ENCODE data around the gene DYNLT5.
A peak's percentile ranks its signal among the peaks of the same experiment; 100 is the strongest.

Gene DYNLT5

DNA sequence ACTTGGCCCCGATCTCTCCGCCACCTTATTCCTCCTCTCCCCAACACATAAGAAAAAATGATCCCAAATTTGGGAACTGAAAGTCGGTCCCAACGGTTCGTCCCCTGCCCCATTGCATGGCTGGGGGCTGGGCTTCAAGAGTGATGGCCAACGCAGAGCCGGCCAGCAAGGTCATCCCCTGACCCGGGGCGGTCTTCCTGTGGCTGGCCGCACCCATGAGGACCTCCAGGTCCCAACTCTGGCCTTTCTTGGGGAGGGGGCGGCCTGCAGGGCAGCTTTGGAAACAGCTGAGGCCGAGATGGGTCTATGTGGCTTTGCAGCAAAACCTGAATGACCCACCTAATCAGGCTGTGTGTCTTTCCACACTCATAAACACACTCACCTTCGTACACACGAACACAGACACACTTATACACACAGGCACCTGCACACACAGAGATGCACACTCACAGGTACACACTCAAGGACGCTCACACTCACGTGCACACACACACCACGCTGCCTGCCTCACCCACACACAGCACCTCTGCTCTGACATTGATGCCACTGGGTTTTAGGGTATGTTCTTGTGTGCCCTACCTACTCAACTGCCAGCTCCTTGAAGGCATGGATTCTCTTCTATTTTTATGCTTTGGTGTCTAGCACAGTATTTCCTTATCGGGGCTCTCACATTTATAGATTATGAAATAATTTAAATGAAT is 562 bp downstream of the DYNLT5 start:
- Histone ChIP-seq H3K36me3 (ENCODE audit: control insufficient read depth in 1 of 2, insufficient read depth in 2 of 2, low read length in 2 of 2) (no peaks in the 10 kb centered on the region), H3K4me3 (ENCODE audit: low read depth in 1 of 2, low read length in 2 of 2) (peak overlapping the region; percentile 49 to 66), H3K9me3 (ENCODE audit: control insufficient read depth in 1 of 2, low read length in 2 of 2) (no peaks in the 10 kb centered on the region), H3K27ac (ENCODE audit: low read length) (no peak overlapping the region), H3K27me3 (ENCODE audit: low read depth, low read length) (no peaks in the 10 kb centered on the region), H3K4me1 (ENCODE audit: control insufficient read depth in 1 of 2, insufficient read depth in 2 of 2, low read length in 2 of 2) (peaks cover 0 to 5% of the 10 kb centered on the region in 2 donors)

DNA sequence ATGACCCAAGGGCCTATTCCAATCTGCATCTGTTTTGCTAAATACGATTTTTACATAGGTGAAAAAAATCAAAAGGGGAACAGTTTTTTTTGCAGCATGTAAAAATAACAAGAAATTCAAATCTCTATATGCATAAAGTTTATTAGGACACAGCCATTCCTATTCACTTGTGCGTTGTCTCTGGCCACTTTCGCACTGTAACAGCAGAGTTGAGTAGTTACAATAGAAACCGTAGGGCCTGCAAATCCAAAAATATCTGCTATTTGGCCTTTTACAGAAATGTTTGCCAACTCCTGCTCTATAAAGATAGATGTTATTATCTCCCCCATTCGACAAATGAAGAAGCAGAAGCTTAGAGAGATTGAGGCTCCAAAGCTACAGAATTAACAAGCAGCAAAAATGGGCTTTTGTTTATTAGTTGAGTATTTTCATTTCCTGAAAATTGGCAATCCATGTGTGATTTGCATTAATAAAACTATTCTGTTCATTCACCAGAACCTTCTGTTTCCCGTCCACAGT is 5.5 kb downstream of the DYNLT5 start:
- Histone ChIP-seq H3K9me3 (ENCODE audit: control insufficient read depth in 1 of 2, low read length in 2 of 2) (no peaks in the 10 kb centered on the region), H3K27me3 (ENCODE audit: low read depth, low read length) (no peaks in the 10 kb centered on the region), H3K4me1 (ENCODE audit: control insufficient read depth in 1 of 2, insufficient read depth in 2 of 2, low read length in 2 of 2) (peaks cover 0 to 1% of the 10 kb centered on the region in 2 donors), H3K36me3 (ENCODE audit: control insufficient read depth in 1 of 2, insufficient read depth in 2 of 2, low read length in 2 of 2) (no peaks in the 10 kb centered on the region), H3K4me3 (ENCODE audit: low read depth in 1 of 2, low read length in 2 of 2) (no peak overlapping the region), H3K27ac (ENCODE audit: low read length) (no peak overlapping the region)

- no peaks in the 10 kb centered on the region for H3K4me1 ChIP-seq (ENCODE audit: control insufficient read depth in 1 of 2, insufficient read depth in 2 of 2, low read length in 2 of 2)
- H3K36me3 ChIP-seq (ENCODE audit: control insufficient read depth in 1 of 2, insufficient read depth in 2 of 2, low read length in 2 of 2): no peaks in the 10 kb centered on the region
- no peak overlapping the region for H3K4me3 ChIP-seq (ENCODE audit: low read depth in 1 of 2, low read length in 2 of 2)
- H3K27ac ChIP-seq (ENCODE audit: low read length): no peak overlapping the region
- no peaks in the 10 kb centered on the region for H3K9me3 ChIP-seq (ENCODE audit: control insufficient read depth in 1 of 2, low read length in 2 of 2)
- H3K27me3 ChIP-seq (ENCODE audit: low read depth, low read length): no peaks in the 10 kb centered on the region
Observed at GRCh38 chr1:66758241-66758755, 6.0 kb downstream of the DYNLT5 start.

DNA sequence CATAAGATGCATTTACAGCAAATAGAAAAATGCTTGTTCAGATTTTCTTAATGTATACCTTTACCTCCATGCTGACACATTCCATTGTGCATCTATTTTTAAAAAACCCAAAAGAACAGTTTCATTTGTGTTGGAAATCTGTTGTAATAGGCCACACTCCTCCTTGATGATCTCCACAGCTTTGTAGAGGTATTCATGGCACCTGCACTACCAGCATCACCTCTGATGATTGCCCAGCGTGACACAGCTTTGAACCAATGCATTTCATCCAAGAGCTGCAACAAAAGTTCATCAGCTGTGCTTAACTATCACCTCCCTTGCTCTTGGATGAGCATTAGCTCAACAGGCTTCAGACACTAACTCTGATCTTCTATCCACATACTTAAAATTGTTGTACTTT is 8.2 kb downstream of the DYNLT5 start:
- Histone ChIP-seq H3K27ac (ENCODE audit: low read length) (no peak overlapping the region), H3K27me3 (ENCODE audit: low read depth, low read length) (no peaks in the 10 kb centered on the region), H3K36me3 (ENCODE audit: control insufficient read depth in 1 of 2, insufficient read depth in 2 of 2, low read length in 2 of 2) (no peaks in the 10 kb centered on the region), H3K4me1 (ENCODE audit: control insufficient read depth in 1 of 2, insufficient read depth in 2 of 2, low read length in 2 of 2) (no peaks in the 10 kb centered on the region), H3K9me3 (ENCODE audit: control insufficient read depth in 1 of 2, low read length in 2 of 2) (no peaks in the 10 kb centered on the region), H3K4me3 (ENCODE audit: low read depth in 1 of 2, low read length in 2 of 2) (no peak overlapping the region)

DNA sequence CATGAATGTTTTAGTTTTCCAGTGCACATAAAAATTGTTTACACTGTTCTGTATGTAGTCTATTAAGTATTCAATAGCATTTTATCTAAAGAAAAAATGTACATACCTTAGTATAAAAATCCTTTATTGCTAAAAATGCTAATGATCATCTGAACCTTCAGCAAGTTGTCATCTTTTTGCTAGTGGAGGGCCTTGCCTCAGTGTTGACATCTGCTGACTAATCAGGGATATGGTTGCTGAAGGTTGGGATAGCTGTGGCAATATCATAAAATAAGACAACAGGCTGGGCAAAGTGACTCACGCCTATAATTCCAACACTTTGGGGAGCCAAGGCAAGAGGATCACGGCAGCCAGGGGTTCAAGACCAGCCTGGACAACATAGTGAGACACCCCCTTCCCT is 9.0 kb downstream of the DYNLT5 start:
- Histone ChIP-seq H3K36me3 (ENCODE audit: control insufficient read depth in 1 of 2, insufficient read depth in 2 of 2, low read length in 2 of 2) (no peaks in the 10 kb centered on the region), H3K4me1 (ENCODE audit: control insufficient read depth in 1 of 2, insufficient read depth in 2 of 2, low read length in 2 of 2) (no peaks in the 10 kb centered on the region), H3K27me3 (ENCODE audit: low read depth, low read length) (no peaks in the 10 kb centered on the region), H3K9me3 (ENCODE audit: control insufficient read depth in 1 of 2, low read length in 2 of 2) (no peaks in the 10 kb centered on the region), H3K4me3 (ENCODE audit: low read depth in 1 of 2, low read length in 2 of 2) (no peak overlapping the region), H3K27ac (ENCODE audit: low read length) (no peak overlapping the region)

DNA sequence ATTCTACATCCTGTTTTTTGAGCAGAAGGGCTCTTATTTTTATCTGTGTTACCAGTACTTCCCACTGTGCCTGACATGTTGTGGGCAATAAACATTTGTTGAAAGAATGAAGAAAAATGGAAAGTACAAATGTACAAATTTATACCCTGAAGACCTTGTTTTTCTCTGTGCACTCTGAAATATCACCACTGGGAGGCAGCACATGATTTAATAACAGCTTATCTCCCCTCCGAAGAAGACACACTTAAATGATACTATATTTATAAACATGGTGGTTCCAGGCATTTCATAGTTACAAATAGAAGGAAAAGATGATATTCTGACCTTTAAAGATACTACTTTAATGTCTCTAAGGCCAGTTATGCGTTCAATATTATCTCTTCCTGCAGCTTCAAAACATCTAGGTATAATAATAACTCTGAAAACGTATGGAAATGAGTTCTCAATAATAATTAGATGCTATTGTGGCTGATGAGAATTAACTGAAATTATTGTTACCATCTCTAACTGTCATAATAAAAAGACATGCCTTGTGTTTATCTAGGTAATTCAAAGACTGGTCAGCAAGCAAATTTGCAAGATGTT is 12.8 kb downstream of the DYNLT5 start:
- Histone ChIP-seq H3K36me3 (ENCODE audit: control insufficient read depth in 1 of 2, insufficient read depth in 2 of 2, low read length in 2 of 2) (no peaks in the 10 kb centered on the region), H3K4me3 (ENCODE audit: low read depth in 1 of 2, low read length in 2 of 2) (no peak overlapping the region), H3K27me3 (ENCODE audit: low read depth, low read length) (no peaks in the 10 kb centered on the region), H3K9me3 (ENCODE audit: control insufficient read depth in 1 of 2, low read length in 2 of 2) (no peaks in the 10 kb centered on the region), H3K4me1 (ENCODE audit: control insufficient read depth in 1 of 2, insufficient read depth in 2 of 2, low read length in 2 of 2) (no peaks in the 10 kb centered on the region), H3K27ac (ENCODE audit: low read length) (no peak overlapping the region)

DNA sequence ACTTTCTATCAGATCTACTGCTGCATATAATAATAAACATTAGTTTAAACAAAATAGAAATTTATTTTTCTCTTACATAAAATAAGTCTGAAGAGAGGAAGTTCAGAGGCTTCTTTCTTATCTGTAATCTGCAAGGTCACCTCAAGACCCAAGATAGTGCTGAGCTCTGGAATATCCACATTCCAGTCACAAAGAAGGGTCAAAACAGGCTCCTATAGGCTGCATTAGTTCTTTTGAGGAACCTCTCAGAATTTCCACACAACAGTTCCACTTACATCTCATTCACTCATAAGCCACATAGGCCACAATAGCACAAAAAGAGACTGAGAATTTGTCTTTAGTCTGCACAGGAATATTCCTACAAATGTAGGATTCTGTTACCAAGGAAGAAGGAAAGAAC is 15.4 kb downstream of the DYNLT5 start:
- no peak overlapping the region for H3K27ac ChIP-seq (ENCODE audit: low read length)
- no peaks in the 10 kb centered on the region for H3K36me3 ChIP-seq (ENCODE audit: control insufficient read depth in 1 of 2, insufficient read depth in 2 of 2, low read length in 2 of 2)
- no peak overlapping the region for H3K4me3 ChIP-seq (ENCODE audit: low read depth in 1 of 2, low read length in 2 of 2)
- H3K27me3 ChIP-seq (ENCODE audit: low read depth, low read length): no peaks in the 10 kb centered on the region
- no peaks in the 10 kb centered on the region for H3K9me3 ChIP-seq (ENCODE audit: control insufficient read depth in 1 of 2, low read length in 2 of 2)
- H3K4me1 ChIP-seq (ENCODE audit: control insufficient read depth in 1 of 2, insufficient read depth in 2 of 2, low read length in 2 of 2): no peaks in the 10 kb centered on the region

- Histone ChIP-seq H3K4me3 (ENCODE audit: low read depth in 1 of 2, low read length in 2 of 2) (no peak overlapping the region), H3K4me1 (ENCODE audit: control insufficient read depth in 1 of 2, insufficient read depth in 2 of 2, low read length in 2 of 2) (no peaks in the 10 kb centered on the region), H3K27me3 (ENCODE audit: low read depth, low read length) (no peaks in the 10 kb centered on the region), H3K27ac (ENCODE audit: low read length) (no peak overlapping the region), H3K36me3 (ENCODE audit: control insufficient read depth in 1 of 2, insufficient read depth in 2 of 2, low read length in 2 of 2) (no peaks in the 10 kb centered on the region), H3K9me3 (ENCODE audit: control insufficient read depth in 1 of 2, low read length in 2 of 2) (no peaks in the 10 kb centered on the region)
Observed at GRCh38 chr1:66768965-66769364, 16.7 kb downstream of the DYNLT5 start.

- Histone ChIP-seq H3K4me3 (ENCODE audit: low read depth in 1 of 2, low read length in 2 of 2) (no peak overlapping the region), H3K27ac (ENCODE audit: low read length) (no peak overlapping the region), H3K36me3 (ENCODE audit: control insufficient read depth in 1 of 2, insufficient read depth in 2 of 2, low read length in 2 of 2) (no peaks in the 10 kb centered on the region), H3K9me3 (ENCODE audit: control insufficient read depth in 1 of 2, low read length in 2 of 2) (no peaks in the 10 kb centered on the region), H3K4me1 (ENCODE audit: control insufficient read depth in 1 of 2, insufficient read depth in 2 of 2, low read length in 2 of 2) (no peaks in the 10 kb centered on the region), H3K27me3 (ENCODE audit: low read depth, low read length) (no peaks in the 10 kb centered on the region)
Observed at GRCh38 chr1:66769512-66770229, 17.4 kb downstream of the DYNLT5 start.

DNA sequence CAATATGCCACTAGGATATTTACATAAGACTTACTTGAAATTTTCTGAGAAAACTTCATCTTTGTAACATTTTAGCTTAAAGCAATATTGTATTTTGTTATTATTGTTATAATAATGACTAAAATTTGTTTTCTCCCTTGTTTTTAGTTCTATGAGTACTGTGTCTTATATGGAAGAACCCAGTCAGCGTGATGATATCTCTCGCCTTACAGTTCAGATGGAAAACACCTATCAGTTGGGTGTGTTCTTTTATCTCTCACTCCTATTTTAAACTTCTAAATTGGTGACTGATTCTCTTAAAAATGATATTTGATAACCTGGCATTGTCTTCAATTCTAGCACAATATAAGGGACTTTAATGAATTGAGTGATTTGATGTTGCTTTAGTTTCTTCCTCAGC is 18.0 kb downstream of the DYNLT5 start:
- Histone ChIP-seq H3K4me3 (ENCODE audit: low read depth in 1 of 2, low read length in 2 of 2) (no peak overlapping the region), H3K4me1 (ENCODE audit: control insufficient read depth in 1 of 2, insufficient read depth in 2 of 2, low read length in 2 of 2) (no peaks in the 10 kb centered on the region), H3K9me3 (ENCODE audit: control insufficient read depth in 1 of 2, low read length in 2 of 2) (no peaks in the 10 kb centered on the region), H3K36me3 (ENCODE audit: control insufficient read depth in 1 of 2, insufficient read depth in 2 of 2, low read length in 2 of 2) (no peaks in the 10 kb centered on the region), H3K27ac (ENCODE audit: low read length) (no peak overlapping the region), H3K27me3 (ENCODE audit: low read depth, low read length) (no peaks in the 10 kb centered on the region)

GRCh38 chr1:66770694-66771093 is 18.4 kb downstream of the DYNLT5 start:
- no peaks in the 10 kb centered on the region for H3K27me3 ChIP-seq (ENCODE audit: low read depth, low read length)
- H3K4me3 ChIP-seq (ENCODE audit: low read depth in 1 of 2, low read length in 2 of 2): no peak overlapping the region
- H3K9me3 ChIP-seq (ENCODE audit: control insufficient read depth in 1 of 2, low read length in 2 of 2): no peaks in the 10 kb centered on the region
- H3K36me3 ChIP-seq (ENCODE audit: control insufficient read depth in 1 of 2, insufficient read depth in 2 of 2, low read length in 2 of 2): no peaks in the 10 kb centered on the region
- no peaks in the 10 kb centered on the region for H3K4me1 ChIP-seq (ENCODE audit: control insufficient read depth in 1 of 2, insufficient read depth in 2 of 2, low read length in 2 of 2)
- no peak overlapping the region for H3K27ac ChIP-seq (ENCODE audit: low read length)

All from muscle layer of duodenum (tissue), 2 donors.